ENCODE data around the gene CHRNA5. TPM values are rescaled to one million over a fixed set of nuclear protein-coding genes. Genes with fewer than 3 reads are reported as not detected.
A peak's percentile ranks its signal among the peaks of the same experiment; 100 is the strongest.

Gene CHRNA5
- total and polyA plus RNA-seq, 2 experiments from 2014 or later: 0.24 to 1.3 TPM

DNA sequence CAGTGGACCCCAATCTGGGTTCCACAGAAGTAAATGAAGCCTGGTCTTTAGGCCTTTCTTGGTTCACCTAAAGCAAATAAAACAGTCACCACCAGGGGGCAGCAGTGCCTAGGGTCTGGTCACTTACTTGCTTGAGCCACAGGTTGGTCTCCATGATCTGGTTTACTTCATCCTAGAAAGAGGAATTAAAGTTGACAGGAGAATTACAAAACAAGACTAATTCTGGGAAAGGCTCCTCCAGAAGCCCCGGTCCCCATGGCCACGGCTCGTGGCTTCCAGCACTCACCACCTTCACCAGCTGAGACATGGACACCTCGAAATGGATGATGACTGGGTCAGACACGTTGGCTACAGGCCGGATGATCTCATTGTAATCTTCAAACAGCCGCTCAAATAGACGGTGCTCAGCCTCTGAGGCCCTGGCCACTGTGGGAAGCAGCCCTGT lies 53.2 kb downstream of the CHRNA5 start:
- peak overlapping the region; percentile 65 for H3K4me2 ChIP-seq (ENCODE audit: unreplicated experiment)

DNA sequence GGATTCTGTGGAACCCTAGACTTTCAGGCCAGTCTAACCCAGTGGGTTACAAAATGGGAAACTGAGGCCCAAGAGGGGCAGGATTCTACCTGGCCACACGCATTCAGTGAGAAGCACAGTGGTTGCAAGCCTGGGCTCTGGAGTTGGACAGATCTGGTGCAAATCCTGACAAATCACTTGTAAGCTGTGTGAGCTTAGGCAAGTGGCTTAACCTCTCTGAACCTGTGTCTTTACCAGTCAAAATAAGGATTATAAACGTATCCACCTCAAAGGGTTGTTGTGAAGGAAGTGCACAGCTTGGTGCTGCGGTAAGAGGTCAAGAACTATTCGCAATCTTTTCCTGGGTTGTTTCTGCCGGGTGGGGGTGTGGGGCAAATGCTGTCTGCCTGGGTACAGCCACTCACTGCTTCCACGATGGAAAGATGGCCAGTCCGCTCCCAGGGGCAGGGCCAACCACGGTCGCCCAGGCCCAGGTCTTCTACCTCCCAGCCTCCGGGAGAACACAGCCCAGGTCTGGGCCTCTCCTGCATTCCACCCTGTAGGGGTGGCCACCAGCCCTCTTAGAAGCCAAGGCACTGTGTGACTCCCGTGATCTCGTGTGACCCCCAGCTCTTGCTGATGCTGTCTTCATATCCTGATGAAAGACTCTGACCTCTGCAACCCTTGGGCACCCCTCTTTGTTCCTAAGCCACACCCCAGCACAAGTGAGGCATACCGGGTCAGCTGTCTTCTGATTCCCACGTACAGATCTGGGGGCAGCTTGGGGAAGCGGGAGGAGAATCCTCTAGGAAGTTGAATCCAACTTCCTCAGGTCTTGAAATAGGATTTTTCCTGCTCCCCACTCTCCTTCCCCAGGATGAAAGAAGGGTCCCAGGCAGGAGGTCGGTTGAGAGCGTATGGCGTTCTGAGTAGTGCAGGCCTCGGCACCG lies 54.0 kb downstream of the CHRNA5 start:
- Histone ChIP-seq H3K36me3 (ENCODE audit: low read depth) (no peaks in the 10 kb centered on the region), H4K20me1 (ENCODE audit: insufficient read depth) (no peaks in the 10 kb centered on the region), H3K4me2 (ENCODE audit: unreplicated experiment) (peak overlapping the region; percentile 65), H3K9ac (no peak overlapping the region), H3F3A (ENCODE audit: insufficient read depth) (peaks cover 6% of the 10 kb centered on the region), H2AFZ (no peak overlapping the region), H3K9me3 (ENCODE audit: low read depth) (no peaks in the 10 kb centered on the region), H3K9me2 (ENCODE audit: insufficient read depth) (no peaks in the 10 kb centered on the region), H3K4me1 (ENCODE audit: insufficient read depth) (peaks cover 6% of the 10 kb centered on the region; the same call in 1 of the 2 replicates), H3K27ac (no peak overlapping the region), H3K4me3 (no peak overlapping the region), H3K27me3 (replicated peaks; ENCODE audit: insufficient read depth) (peaks cover 50% of the 10 kb centered on the region), H3K79me2 (ENCODE audit: insufficient read depth) (no peaks in the 10 kb centered on the region)
- in situ Hi-C loops (cut with MboI): no loop called here
- TF ChIP-seq EZH2phosphoT487 (IDR thresholded peaks at IDR 0.05; ENCODE audit: insufficient read depth, low read depth) (0 out of 2 replicates have a peak, but pooled peaks have one; percentile 20), EZH2 (IDR thresholded peaks at IDR 0.05; ENCODE audit: insufficient read depth, poor library complexity, severe bottlenecking) (no peak)
- 40 to 43% methylated on average over 19 to 20 of the region's 20 CpGs for WGBS, 2 experiments (ENCODE audit: low coverage in 1 of 2, low lambda C conversion rate in 2 of 2, missing lambda C conversion rate in 2 of 2)
- DNase-seq: no peak

More for the DNA sequence above, 53.2 kb downstream of the CHRNA5 start:
- H3F3A ChIP-seq (ENCODE audit: insufficient read depth): peaks cover 6% of the 10 kb centered on the region
- H3K4me1 ChIP-seq (ENCODE audit: insufficient read depth): peaks cover 6% of the 10 kb centered on the region; the same call in 1 of the 2 replicates
- DNase-seq: peak; percentile 88
- no peaks in the 10 kb centered on the region for H3K9me2 ChIP-seq (ENCODE audit: insufficient read depth)
- H3K4me3 ChIP-seq: no peak overlapping the region
- no peaks in the 10 kb centered on the region for H3K9me3 ChIP-seq (ENCODE audit: low read depth)
- in situ Hi-C loops (cut with MboI): no loop called here
- H3K36me3 ChIP-seq (ENCODE audit: low read depth): no peaks in the 10 kb centered on the region
- TF ChIP-seq EZH2 (IDR thresholded peaks at IDR 0.05; ENCODE audit: insufficient read depth, poor library complexity, severe bottlenecking) (no peak), EZH2phosphoT487 (IDR thresholded peaks at IDR 0.05; ENCODE audit: insufficient read depth, low read depth) (no peak)
- H3K9ac ChIP-seq: no peak overlapping the region
- peaks cover 44% of the 10 kb centered on the region for H3K27me3 ChIP-seq (replicated peaks; ENCODE audit: insufficient read depth)
- 1 to 2% methylated on average over 8 of the region's 8 CpGs for WGBS, 2 experiments (ENCODE audit: low coverage in 1 of 2, low lambda C conversion rate in 2 of 2, missing lambda C conversion rate in 2 of 2)
- H2AFZ ChIP-seq: no peak overlapping the region
- H3K79me2 ChIP-seq (ENCODE audit: insufficient read depth): no peaks in the 10 kb centered on the region
- H4K20me1 ChIP-seq (ENCODE audit: insufficient read depth): no peaks in the 10 kb centered on the region
- H3K27ac ChIP-seq: no peak overlapping the region

DNA sequence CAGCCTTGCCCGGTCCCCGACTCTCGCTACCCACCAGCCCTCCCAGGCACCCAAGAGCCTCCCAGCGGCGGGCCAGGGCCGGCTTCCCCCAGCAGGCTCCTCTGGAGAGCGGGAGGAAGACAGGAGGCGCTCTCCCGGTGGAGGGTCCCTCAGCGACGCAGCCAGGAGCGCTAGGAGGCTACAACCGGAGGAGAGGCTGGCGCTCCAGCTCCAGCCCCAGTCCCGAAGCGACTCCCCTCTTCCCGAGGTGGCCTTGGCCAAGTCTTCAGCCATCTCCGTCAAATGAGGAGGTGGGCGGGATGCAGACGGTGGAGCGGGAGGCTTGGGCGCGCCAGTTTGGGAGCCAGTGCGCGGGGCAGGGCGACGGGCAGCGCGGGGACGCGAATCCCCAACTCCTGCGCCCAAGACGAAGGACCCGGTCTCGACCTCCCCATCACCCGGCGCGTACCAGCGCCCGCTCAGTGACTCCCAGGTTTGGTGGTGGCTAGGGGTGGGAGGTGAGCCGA lies 54.8 kb downstream of the CHRNA5 start:
- TF ChIP-seq EZH2 (IDR thresholded peaks at IDR 0.05; ENCODE audit: insufficient read depth, poor library complexity, severe bottlenecking) (peak; percentile 72), EZH2phosphoT487 (IDR thresholded peaks at IDR 0.05; ENCODE audit: insufficient read depth, low read depth) (no peak)
- no peaks in the 10 kb centered on the region for H4K20me1 ChIP-seq (ENCODE audit: insufficient read depth)
- H3K27me3 ChIP-seq (replicated peaks; ENCODE audit: insufficient read depth): peaks cover 58% of the 10 kb centered on the region
- in situ Hi-C loops (cut with MboI): no loop called here
- peak; percentile 13 for DNase-seq
- no peak overlapping the region for H2AFZ ChIP-seq
- no peak overlapping the region for H3K9ac ChIP-seq
- 6 to 7% methylated on average over 22 to 41 of the region's 41 CpGs for WGBS, 2 experiments (ENCODE audit: low coverage in 1 of 2, low lambda C conversion rate in 2 of 2, missing lambda C conversion rate in 2 of 2)
- H3K4me1 ChIP-seq (ENCODE audit: insufficient read depth): peaks cover 6% of the 10 kb centered on the region; the same call in 1 of the 2 replicates
- H3K36me3 ChIP-seq (ENCODE audit: low read depth): no peaks in the 10 kb centered on the region
- no peaks in the 10 kb centered on the region for H3K9me2 ChIP-seq (ENCODE audit: insufficient read depth)
- peaks cover 6% of the 10 kb centered on the region for H3F3A ChIP-seq (ENCODE audit: insufficient read depth)
- H3K4me2 ChIP-seq (ENCODE audit: unreplicated experiment): no peak overlapping the region
- H3K4me3 ChIP-seq: no peak overlapping the region; the same call in 1 of the 2 replicates
- no peaks in the 10 kb centered on the region for H3K9me3 ChIP-seq (ENCODE audit: low read depth)
- H3K27ac ChIP-seq: no peak overlapping the region
- H3K79me2 ChIP-seq (ENCODE audit: insufficient read depth): no peaks in the 10 kb centered on the region

DNA sequence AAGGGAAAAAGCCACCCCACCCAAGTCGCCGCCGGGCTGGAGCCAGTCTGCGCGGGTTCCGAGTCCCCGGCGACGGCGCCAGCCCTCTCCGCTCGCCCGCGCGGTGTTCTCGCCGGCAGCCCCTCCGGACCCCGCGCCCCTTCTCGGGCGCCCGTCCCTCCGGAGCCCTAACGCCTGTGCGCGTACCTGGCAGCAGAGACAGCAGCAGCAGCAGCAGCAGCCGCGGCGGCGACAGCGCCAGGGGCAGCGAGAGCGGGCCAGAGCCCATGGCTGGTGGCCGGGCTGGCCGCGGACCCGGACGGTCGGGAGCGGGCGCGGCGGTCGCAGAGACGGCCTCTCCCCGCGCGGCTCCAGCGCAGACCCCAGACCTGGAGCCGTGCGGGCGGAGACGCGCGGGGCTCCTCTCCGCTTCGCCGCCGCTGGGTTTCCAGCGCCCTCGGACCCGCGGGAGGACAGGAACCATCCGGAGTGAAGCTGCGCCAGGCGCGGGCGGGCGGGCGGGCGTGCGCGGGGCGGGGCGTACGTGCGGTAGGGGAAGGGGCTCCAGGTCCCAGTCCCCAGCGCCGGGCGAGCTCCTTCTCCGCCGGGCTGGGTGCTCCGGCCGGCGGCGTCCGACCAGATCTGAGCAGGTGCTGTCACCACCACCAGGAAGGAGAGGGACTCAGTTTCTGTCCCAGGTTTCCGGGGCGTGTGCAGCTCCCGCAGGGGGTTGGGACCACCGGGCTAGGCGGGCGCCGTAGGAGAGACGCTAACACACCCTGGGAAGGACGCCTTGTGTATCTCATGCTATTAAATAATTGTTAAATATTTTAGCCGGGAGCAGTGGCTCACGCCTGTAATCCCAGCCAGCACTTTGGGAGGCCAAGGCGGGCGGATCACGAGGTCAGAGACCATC lies 55.5 kb downstream of the CHRNA5 start, which contains the start of gene CHRNA3:
CHRNA3 (minus strand) TSS at position 470 of the 895 bp plus-strand sequence; CDS start at position 268, 202 bp downstream.
- in situ Hi-C loops (cut with MboI): no loop called here
- H3K4me3 ChIP-seq: no peak within 1 kb of the TSS; the same call in 1 of the 2 replicates
- H3K4me2 ChIP-seq (ENCODE audit: unreplicated experiment): no peak within 1 kb of the TSS

More for the DNA sequence above, 55.5 kb downstream of the CHRNA5 start, which contains the start of gene CHRNA3:
- 3 to 7% methylated on average over 45 to 58 of the region's 102 CpGs for WGBS, 2 experiments (ENCODE audit: low coverage in 1 of 2, low lambda C conversion rate in 2 of 2, missing lambda C conversion rate in 2 of 2)
- Histone ChIP-seq H3K79me2 (ENCODE audit: insufficient read depth) (no peaks in the 10 kb centered on the region), H2AFZ (no peak within 1 kb of the TSS), H3K4me1 (ENCODE audit: insufficient read depth) (peaks cover 6% of the 10 kb centered on the region; the same call in 1 of the 2 replicates), H3K27me3 (replicated peaks; ENCODE audit: insufficient read depth) (peaks cover 65% of the 10 kb centered on the region), H4K20me1 (ENCODE audit: insufficient read depth) (no peaks in the 10 kb centered on the region), H3K9ac (no peak within 1 kb of the TSS), H3F3A (ENCODE audit: insufficient read depth) (peaks cover 6% of the 10 kb centered on the region), H3K9me3 (ENCODE audit: low read depth) (no peaks in the 10 kb centered on the region), H3K27ac (no peak within 1 kb of the TSS), H3K9me2 (ENCODE audit: insufficient read depth) (no peaks in the 10 kb centered on the region), H3K36me3 (ENCODE audit: low read depth) (no peaks in the 10 kb centered on the region)
- TF ChIP-seq EZH2phosphoT487 (IDR thresholded peaks at IDR 0.05; ENCODE audit: insufficient read depth, low read depth): no peak
- DNase-seq: peak; percentile 12
